NCI-H2029 treated with DMSO at 0.1 percent for 48 hours (cell line): ENCODE measurements around the gene PBX1.
A peak's percentile ranks its signal among the peaks of the same experiment; 100 is the strongest.

Experiments
- DNase-seq: peaks from one replicate; lab custom pipeline; 2025; lab: John Stamatoyannopoulos, UW

The PBX1 gene

DNA sequence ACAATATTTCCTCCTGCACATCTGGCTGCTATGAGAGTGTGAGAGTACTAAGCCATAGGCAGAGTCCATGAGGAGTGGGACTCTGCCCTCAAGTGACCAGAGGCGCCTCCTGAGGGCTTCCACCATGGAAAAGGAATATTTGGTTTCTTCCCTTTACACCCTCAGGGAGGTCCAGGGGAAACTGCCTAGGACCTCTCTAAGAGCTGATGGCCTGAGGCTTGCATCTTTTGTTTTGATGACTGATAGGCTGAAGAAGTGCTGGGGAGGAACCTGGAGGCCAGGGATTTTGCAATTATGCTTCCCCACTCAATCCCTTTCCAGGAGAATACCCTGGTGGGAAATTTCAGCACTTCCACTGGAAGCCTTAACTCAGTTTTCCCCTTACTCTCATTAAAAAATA, 111.0 kb downstream of the PBX1 start:
- DNase-seq: no peak

DNA sequence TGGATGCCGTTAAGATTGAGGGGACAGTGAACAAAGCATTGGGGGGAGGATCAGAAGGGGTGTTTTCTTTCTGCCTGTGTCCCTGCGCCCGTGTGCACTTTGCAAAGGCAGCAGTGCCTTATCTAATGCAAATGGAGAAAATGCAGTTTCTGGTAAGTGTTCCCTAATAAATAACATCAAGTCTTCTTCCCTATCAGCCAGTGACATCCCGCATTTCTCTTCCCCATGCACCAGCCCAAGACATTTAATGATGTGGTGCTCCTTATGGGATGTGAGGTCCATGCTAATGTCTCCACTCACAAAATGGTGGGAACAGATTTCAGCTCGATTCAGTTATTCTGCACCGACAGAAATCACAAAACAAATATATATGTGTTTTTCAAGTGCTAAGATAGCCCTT, 111.8 kb downstream of the PBX1 start:
- DNase-seq: no peak

DNA sequence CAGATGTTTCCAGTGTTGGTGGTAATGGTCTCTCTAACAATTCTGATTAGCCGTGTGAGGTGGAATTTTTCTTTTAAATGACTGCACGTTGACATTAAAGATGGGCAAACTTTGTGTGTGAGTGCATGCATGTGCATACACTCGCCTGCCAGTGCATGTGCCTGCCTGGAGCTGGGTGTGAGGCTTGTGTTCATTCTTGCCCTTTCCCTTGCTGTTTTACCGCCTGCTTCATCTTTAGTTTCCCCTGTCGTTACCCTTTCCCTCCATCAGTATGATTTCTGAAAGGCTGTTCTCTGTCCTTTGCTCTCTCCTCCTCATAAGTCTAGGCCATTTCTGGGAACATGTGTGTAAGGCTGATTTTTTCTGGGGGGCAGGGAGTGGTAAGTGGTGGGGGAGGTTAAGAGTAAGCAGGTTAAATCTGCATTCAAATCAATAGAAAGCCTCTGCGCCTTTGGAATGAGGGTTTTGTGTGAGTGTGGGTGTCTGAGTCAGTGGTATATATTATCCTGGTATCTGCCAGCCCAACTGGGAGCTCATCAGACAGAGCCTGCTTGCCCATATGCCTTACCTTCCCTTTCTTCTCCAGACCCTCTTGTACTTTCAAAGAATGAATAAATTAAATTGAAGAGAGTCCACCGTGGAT, 112.5 kb downstream of the PBX1 start:
- no peak for DNase-seq

DNA sequence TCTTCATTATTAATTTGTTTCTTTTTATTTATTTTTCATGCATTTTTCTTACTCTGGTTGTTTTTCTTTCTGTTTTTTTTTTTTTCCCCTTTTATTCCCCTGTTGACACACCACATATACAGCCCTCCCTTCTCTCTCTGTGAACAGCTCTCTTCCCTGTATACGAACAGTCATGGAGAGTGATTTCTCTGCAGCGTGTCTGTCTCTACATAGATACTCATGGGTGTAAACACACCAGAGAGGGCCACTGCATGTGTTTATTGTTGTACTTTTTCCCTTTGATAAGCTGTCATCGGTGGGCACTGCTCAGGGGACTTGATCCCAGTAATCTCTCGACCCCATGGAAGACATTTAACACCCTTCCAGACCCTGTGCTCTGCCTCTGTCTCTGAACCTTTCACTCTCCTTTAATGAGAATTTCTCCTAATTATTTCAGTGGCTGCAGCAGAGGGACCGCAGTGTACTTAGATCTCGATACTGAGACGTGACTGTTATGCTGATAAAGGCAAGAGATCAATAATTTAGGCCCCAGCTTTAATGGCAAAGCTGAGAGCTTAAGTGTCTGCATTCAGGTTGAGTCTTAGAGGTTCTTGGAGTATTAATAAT, 113.1 kb downstream of the PBX1 start:
- no peak for DNase-seq

DNA sequence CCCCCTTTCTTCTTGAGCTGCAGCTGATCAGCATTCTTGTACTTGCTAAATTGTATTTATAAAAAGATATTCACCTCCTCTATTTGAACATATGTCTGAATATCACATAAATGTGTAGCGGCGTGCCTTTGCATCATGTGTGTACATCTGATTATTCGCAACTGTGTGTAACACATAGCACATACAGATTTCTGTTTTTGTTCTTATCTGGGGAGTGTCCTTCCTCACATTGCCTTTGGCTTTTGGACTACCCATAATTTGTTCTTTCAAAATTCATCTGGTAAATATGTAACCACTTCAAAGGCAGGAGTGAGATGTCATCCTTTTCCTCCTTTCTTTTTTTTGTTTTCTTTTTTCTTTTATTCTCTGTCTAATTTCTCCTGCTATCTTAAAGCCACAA, 113.6 kb downstream of the PBX1 start:
- DNase-seq: no peak

DNA sequence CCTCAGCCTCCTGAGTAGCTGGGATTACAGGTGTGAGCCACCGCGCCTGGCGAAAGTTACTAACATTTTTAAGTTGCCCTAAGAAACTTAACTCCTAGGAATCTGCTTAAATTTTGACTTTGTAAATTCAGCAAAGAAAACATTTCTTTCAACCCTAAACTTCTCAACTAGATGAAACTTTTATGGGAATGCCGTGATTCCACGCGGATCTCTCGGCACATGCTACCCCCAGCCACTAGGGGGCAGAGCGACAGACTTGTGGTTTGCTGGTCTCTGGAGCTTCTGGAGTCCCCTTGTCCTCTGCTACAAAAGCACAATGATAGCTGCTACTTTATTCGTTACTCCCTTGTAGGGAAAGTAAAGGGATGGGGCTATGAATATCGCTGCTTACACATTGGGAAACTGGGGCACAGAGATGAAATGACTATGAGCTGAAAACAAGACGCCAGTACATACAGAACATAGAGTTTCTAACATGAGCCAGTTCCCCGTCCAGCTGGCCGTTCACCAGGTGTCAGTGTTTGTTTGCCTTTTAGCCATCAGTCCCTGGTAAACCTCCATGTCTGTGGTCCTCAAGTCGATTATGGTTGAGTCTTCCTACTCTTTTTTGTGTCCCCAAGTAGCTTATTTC, 114.7 kb downstream of the PBX1 start:
- DNase-seq: no peak

DNA sequence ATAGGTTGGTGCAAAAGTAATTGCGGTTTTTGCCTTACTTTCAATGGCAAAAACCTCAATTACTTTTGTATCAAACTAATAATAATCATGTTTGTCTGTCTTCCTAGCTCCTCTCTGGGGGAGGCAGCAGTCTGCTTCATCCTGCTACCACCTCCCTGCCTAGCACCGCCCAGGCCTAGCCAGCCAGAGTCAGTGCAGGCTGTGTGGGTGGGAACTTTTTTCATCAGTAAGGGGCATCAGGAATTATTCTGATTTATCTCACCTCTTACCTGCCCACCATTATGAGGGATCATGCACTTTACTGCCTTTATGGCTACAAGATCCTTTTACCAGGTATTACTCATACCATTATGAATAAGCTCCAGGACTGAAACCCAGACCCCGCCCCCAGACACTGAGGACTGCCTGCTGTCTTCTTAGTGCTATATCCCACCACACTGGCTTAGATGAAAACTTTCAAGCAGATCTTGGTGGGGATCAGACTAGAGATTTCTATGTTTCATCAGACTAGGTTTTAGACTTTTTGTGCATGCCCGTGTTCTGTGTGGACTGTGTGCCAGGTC, 116.4 kb downstream of the PBX1 start:
- DNase-seq: no peak

DNA sequence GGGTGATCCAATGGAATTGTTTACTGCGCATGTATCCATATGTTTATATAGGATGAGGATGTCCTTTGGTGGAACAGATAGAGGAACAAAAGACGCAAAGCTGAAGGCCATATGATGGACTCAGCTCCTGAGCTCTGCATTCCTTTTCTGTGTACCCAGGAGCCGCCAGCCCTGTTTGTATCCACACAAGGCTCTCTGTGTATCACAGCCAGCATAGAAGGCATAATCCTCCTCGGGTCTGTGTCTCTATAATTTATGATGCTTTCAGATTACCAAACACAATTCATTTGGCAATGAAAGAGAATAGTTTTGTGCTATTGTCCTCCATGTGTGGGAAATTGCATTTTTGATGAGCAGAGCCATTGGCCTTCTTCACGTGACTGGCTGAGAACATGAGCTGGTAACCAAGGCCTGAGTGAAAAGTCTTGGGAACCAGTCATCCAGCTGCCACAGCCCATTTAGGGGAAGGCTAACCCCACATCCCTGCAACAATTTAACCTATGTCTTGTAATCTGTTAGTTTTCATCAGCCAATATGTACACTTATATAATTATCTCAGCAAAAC, 119.2 kb downstream of the PBX1 start:
- DNase-seq: no peak

DNA sequence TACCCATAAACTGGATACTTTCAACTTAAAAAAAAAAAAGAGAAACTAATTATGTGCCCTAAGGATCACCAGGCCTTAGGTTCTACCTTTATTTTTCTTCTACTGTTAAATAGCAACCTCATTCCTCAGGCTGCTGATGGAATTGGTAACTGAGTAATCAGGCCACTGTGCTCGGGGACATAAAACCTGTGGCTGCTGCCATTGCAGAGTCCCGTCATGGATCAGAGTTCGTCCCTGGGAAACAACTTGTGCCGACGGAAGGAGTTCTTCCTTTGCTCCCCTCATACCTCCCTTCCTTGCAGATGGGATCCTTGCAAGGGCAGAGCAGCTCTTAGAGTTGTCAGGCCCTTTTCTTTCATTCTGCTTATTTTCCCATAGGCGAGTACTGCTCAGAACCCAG, 123.6 kb downstream of the PBX1 start:
- DNase-seq: no peak

DNA sequence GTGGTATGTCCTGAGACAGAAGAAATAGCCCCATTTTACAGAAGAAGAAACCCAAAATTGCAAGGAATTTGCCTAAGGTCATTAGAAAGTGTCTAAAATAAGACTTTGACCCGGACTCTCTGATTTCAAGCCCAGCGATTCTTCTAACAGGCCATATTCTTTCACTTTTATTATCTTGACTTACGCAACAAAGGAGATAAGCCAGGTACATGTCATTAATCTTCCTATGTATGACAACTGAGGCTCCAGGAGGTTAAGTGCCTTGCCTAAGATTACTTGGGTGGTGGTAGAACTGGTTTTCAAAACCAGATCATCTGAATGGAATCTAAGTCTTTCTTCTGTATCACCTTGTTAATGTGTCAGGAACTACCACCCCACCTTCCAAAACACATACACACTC, 124.3 kb downstream of the PBX1 start:
- DNase-seq: no peak

DNA sequence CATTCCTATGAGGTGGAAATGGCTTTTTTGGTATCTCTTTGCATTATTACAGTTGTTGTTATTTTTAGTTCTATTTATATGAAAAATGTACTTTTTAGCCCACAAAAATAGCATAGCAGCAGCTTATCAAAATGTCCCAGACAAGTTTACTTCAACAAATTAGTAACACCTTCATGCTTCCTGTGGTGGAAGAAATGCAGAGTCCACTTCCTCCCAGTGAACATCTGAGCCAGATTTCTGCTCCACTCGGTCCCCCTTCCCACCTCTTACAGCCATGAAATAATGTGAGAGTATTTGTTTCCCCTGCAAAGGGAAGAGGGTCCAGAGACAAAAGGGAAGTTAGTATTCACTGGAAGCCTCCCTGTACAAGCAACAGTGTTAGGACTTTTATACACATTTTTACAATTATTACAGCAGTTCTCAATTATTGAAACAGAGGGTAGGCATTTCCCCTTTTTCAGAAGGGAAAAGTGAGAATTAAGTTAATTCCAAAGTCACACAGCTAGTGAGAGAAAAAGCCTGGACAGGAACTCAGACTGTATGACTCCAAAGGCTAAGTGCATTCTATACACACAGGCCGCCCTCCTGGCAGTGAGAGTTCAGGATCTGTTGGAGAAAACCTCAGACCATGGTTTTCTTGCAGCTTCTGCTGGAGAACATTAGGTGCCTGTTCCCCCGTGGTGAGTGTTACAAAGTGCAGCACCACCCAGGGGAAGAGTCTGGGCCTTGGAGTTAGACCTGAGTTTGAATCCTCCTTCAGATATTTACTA, 126.5 kb downstream of the PBX1 start:
- DNase-seq: no peak

DNA sequence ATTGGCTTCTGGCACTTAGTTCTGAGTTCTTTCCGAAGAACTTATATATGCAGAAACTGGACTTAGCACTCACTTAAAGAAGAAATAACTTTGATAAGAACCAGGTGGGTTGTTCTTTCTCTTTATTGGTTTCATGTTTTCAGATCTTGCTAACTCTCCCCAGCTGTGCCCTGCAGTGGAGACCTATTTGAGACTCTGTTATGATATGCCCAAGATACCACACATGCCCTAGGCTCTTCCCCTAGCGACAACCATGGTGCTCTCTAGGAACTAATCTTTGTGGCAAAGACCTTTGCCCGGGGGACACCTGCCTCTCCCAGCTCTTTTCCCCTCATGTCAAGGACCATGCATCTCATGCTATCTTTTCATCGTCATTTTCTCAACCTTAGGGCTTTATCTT, 128.8 kb downstream of the PBX1 start:
- no peak for DNase-seq

DNA sequence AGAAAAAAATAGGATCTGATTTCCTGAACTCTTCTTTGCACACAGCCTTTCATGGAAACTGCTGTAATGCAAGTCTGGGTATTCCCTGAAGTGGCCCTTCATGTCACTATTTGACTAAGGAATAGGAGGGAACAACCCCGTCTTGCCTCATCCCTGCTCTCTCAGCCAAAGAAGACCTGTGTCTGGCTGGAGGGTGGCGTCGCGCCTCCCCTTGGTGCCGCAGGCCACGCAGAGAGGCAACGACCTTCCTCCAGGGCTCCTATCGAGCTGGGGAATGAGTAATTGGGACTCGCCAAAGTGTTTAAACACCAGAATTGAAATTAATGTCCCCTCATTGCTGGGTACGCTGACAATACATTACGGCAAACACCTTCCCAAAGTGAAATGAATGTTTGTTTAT, 129.8 kb downstream of the PBX1 start:
- DNase-seq: peak; percentile 48

DNA sequence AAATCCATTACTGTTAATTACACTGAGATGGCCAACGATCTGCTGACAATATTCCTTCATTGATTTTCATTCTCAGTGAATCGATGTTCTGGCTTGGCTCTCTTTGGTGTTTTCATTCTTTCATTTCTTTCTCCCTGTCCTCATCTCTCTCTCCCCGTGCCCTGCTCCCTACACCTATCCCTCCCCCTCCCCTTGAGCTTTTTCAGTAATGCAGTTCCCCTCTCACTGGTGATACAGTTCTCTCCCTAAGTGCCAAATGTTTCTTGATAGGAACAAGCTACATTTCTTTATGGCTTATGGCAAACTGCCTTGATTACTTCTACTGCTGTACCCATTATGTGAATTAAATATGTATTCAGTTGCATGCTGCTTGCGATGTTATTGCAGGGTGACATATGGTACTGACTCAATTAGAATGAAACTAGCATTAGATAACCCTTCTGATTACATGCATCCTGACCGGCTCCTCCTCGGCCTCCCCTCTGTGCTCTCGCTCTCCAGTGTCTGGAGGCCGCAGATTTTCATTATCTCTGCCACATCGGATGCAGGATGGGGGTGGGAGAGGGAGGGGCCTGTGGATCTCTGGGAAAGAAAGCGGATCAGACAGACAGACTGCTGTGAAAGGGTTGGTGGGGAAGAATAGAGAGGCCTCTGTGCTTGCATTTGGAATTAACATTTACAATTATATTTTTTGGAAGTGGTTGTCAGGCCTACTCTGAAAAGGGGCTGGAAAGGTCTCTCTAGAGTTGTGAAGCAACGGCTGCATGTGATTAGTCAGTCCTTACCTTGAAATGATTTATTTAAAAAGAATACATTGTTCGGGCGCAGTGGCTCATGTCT, 130.9 kb downstream of the PBX1 start:
- DNase-seq: no peak

DNA sequence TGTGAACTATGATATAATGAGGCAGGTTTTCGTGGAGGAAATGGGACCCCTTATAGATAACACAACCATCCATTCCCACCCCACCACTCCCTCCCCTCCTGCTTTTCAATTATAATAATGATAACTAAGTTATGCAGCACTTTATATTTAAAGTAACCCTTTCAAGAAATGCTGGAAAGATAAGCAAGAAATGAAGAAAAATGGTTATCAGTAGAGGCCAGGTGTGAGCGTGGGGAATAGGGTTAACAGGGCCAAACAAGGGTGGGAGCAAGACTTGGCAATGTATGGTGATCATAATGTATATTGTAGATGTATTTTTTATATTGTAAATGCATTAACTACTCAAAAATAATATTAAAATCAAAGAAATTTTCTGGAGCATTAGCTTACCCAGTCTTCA, 133.4 kb downstream of the PBX1 start:
- no peak for DNase-seq

DNA sequence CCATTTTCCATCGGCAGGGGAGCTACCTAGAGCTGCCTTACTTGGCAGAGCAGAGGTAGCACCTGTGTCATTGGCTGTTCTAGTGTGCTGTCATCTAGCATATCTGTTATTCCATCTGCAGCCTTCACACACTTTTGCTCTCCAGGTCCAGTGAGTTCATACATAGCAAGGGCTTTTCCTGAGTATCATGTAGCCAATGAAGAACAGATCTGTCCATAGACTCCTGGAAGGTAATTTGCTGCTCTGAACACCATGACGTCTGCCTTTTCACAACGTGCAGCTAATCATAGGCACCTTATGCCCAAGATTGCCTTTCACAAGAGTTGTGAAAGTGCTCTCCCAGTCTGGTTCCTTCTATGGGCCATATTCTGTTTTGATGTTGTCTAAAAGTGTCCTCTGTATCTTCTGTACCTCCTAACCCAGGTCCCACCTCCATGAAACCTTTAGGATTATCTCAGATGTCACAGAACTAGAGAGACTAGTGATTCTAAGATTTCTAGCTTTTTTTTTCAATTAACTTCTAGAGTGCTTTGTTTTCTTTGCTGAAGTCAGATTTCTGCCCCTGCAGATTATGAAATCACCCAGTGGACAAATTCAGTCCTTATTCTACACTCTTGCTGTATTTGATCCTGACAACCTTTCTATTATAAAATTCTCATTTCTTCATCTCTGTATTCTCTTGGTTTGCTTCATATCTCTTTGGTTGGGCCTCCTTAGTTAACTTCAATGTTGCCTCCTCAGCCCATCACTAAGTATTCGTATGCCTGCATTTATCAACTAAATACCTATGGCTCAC, 134.8 kb downstream of the PBX1 start:
- no peak for DNase-seq

DNA sequence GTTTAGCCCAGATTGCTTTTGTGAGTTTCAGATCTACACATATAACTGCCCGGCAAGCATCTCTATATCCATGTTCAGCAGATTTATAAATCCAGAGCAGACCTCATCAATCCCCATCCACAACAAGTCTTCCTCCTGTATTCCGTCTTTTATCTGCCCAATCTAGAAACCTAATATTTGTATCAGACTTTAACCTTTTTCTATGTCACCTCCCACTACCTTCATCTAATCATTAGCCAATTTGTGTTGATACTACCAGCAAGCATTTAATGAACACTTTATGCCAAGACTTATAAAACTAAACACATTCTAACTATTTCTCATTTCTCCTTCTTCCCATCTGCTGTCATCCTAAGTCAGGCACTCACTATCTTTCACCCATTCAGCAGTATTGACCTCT, 135.5 kb downstream of the PBX1 start:
- DNase-seq: no peak

DNA sequence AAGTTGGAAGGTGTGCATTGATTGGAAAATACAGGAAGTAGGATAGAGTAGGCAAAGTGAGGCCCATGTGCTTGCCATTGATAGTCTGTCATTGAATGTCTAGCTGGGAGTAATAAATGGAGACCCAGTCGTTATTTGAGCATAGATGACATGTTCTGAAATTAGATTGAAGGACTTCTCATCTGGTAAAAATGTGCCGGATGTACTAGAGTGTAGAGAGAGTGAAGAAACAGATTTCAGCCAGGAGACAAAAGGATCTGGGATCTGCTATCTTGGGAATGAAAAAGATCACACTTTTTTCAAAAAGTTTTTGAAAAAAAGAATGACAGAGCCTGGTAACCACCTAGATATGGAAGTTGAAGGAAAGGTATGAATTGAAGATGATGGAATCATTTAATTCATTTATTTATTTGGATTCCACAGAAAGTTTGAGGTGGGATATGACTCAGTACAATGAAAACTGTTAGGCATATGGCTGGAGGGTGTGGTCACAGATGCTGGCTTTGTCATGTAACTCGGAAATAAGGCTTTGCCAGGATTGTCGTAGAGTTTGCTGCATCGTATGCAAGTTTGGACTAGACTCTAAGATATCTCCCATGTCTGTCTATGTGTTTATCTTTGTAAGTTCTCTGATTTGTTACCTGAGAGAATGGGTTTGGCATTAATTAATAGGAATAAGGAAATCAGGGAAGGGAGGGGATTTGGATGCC, 137.1 kb downstream of the PBX1 start:
- DNase-seq: no peak

DNA sequence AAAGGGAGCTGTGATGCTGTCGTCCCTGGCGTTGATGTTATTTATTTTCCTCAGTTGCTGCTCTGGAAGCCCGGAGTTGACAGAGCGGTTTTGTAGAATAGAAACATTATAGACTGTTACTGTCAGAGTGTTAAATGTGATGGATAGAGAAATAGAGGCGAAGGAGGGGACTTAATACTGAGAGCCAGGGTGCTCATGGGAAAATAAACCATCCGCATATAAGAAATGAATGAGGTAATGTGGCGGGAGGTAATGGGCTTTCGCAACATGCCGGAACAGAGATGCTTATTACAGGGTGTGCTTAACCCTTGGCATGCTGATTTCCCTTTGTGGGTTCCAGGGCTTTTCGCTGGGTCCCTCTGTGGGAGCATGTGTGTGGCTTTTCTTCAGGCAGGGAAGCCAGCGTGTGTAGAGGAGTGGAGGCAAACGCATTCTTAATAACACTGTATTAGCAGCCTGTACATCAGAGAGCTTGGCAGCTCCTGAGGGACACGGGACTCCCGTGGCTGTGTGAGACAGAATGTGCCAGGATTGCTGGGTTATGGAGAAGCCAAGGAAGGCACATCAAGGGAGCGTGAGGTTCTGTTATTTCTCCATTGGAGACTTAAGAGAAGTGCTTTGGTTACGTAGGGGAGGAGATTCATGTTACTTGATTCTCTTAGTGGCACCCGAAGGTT, 141.0 kb downstream of the PBX1 start:
- no peak for DNase-seq
